ENCODE data around the gene IST1.

The IST1 gene

GRCh38 chr16:71894921-71895678 lies at the start of gene IST1:
TSS of gene IST1 (plus strand) at chr16:71895531. CDS start at chr16:71915641, 20,110 bp downstream.
- no peak for TF ChIP-seq CTCF (IDR thresholded peaks at IDR 0.05; ENCODE audit: extremely low read depth, missing control alignments)

GRCh38 chr16:71845639-71846430 lies 49.5 kb upstream of the IST1 start, which contains the start of gene ATXN1L:
TSS of gene ATXN1L (plus strand) at chr16:71845976. CDS start at chr16:71849741, 3,765 bp downstream.
- DNase-seq (ENCODE audit: low spot score): peak; percentile 98
- no peak for TF ChIP-seq CTCF (IDR thresholded peaks at IDR 0.05; ENCODE audit: extremely low read depth, missing control alignments)

More at GRCh38 chr16:71894921-71895678, at the start of gene IST1:
- DNase-seq (ENCODE audit: low spot score): peak; percentile 97

- no peak for DNase-seq (ENCODE audit: low spot score)
- no peak for TF ChIP-seq CTCF (IDR thresholded peaks at IDR 0.05; ENCODE audit: extremely low read depth, missing control alignments)
Measured at GRCh38 chr16:71846431-71846830, 48.9 kb upstream of the IST1 start.

GRCh38 chr16:71847096-71847495 lies 48.2 kb upstream of the IST1 start:
- no peak for DNase-seq (ENCODE audit: low spot score)
- TF ChIP-seq CTCF (IDR thresholded peaks at IDR 0.05; ENCODE audit: extremely low read depth, missing control alignments): no peak

GRCh38 chr16:71848622-71849021 lies 46.7 kb upstream of the IST1 start:
- DNase-seq (ENCODE audit: low spot score): no peak
- no peak for TF ChIP-seq CTCF (IDR thresholded peaks at IDR 0.05; ENCODE audit: extremely low read depth, missing control alignments)

GRCh38 chr16:71851746-71852145 lies 43.6 kb upstream of the IST1 start:
- TF ChIP-seq CTCF (IDR thresholded peaks at IDR 0.05; ENCODE audit: extremely low read depth, missing control alignments): no peak
- no peak for DNase-seq (ENCODE audit: low spot score)

GRCh38 chr16:71852158-71852557 lies 43.2 kb upstream of the IST1 start:
- no peak for TF ChIP-seq CTCF (IDR thresholded peaks at IDR 0.05; ENCODE audit: extremely low read depth, missing control alignments)
- no peak for DNase-seq (ENCODE audit: low spot score)
